Fibroblast of lung (primary cell): ENCODE measurements around the gene CD46.

Experiments
- CTCF ChIP-seq, 2 donors: IDR thresholded peaks in 1 of 2; conservative IDR thresholded peaks in 1 of 2; 1 replicate in 1 of 2; 2 replicates in 1 of 2; pipeline ENCODE4 v1.5.1; 2011 to 2012; ENCODE audit warnings: low read length in 2 of 2, control low read depth in 1 of 2, inconsistent platforms in 1 of 2, low read depth in 1 of 2, mild to moderate bottlenecking in 1 of 2
- EZH2 ChIP-seq: IDR thresholded peaks from 2 replicates; pipeline ENCODE4 v1.5.1; 2012; ENCODE audit warnings: low read length, control low read depth, mild to moderate bottlenecking; ENCODE audit errors: missing control alignments

- TF ChIP-seq EZH2 (no peak), CTCF (conservative IDR thresholded peaks at IDR 0.05 in 1 of 2, IDR thresholded peaks at IDR 0.05 in 1 of 2; ENCODE audit: low read depth in 1 of 2, low read length in 2 of 2) (no peak)
These were observed 58.3 kb downstream of the CD46 start for GRCh38 chr1:207810173-207810572.
